22Rv1 (cell line): ENCODE measurements around the gene SLC39A8.

Experiments
- H3K27ac ChIP-seq: fragments of 450-650 bp; 2 replicates; pipeline ENCODE4 v1.5.1; 2017
- ZFX ChIP-seq: fragments of 450-650 bp; IDR thresholded peaks from 2 replicates; pipeline ENCODE4 v1.6.1; 2017; ENCODE audit warnings: antibody characterized with exemption, borderline replicate concordance
- TF ChIP-seq, protein P1 (sequence below): fragments of 450-650 bp; IDR thresholded peaks from 2 replicates; pipeline ENCODE4 v1.5.1; 2017; ENCODE audit warnings: mild to moderate bottlenecking

SLC39A8 gene

DNA sequence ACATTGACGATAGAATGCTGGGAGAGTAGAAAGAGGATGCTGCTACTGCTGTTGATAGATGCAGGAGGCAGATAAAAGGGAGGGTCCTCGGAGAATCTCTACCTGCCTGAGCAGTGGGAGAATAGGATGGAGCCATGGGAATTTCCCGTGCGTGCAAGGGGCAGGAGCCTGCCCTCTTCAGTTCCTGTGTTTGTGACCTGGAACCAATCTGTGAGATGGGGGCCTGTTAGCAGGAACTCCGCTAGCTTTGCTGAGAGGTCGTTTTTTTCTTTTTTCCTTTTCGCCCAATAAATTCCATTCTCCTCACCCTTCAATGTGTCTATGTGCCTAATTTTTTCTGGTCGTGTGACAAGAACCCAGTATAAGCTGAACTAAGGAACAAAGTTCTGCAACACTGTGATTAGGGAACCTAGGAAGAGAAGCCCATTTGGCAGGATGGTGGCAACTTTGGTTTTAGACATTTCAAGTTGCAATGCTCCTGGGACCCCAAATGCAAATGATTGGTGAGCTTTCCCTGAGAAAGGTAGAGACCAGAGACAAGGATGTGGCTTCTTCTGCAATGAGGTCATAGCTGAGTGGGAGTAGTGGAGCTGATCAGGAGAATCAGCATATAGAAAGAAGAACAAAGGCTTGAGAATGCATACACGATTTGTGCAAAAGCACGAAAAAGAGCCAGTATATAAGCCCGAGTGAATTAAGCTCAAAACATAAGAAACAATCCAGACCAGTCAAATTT lies 23.9 kb downstream of the SLC39A8 start:
- no peak for TF ChIP-seq ZFX
- TF ChIP-seq, protein P1, sequence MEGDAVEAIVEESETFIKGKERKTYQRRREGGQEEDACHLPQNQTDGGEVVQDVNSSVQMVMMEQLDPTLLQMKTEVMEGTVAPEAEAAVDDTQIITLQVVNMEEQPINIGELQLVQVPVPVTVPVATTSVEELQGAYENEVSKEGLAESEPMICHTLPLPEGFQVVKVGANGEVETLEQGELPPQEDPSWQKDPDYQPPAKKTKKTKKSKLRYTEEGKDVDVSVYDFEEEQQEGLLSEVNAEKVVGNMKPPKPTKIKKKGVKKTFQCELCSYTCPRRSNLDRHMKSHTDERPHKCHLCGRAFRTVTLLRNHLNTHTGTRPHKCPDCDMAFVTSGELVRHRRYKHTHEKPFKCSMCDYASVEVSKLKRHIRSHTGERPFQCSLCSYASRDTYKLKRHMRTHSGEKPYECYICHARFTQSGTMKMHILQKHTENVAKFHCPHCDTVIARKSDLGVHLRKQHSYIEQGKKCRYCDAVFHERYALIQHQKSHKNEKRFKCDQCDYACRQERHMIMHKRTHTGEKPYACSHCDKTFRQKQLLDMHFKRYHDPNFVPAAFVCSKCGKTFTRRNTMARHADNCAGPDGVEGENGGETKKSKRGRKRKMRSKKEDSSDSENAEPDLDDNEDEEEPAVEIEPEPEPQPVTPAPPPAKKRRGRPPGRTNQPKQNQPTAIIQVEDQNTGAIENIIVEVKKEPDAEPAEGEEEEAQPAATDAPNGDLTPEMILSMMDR: no peak
- H3K27ac ChIP-seq: no peak overlapping the region

DNA sequence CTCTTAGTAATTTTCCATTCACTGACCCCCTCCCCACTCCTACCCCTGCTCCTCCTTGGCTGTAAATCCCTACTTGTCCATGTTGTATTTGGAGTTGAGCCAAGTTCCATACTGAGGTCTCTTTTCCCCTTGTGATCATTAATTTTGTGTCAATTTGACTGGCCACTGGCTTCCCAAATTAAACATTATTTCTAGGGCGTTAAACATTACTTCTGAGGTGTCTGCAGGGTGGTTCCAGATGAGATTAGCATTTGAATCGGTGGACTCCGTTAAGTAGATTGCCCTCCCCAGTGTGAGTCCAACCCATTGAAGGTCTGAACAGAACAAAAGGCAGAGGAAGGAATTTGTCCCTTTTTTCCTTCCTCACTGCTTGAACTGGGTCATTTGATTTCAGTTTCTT lies 25.7 kb downstream of the SLC39A8 start:
- H3K27ac ChIP-seq: no peak overlapping the region
- TF ChIP-seq, protein P1: no peak
- no peak for TF ChIP-seq ZFX

DNA sequence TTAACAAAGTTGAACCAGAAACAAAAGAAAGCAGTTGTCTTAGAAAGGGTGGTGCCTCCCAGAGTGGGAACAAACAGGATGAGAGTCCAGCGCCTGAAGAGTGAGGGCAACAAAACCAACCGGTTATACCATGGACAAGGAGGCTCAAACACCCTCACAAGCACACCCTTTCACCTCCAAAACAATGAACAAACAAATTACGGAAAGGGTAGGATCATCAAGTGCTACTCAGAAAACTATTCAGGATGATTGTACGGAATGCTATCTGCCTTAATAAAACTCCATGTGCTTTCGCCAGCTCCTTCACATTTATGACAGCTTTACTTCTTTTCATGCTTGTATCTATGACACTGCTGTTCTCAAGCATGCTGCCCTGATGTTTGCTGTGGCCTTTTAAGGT lies 26.8 kb downstream of the SLC39A8 start:
- TF ChIP-seq ZFX: no peak
- TF ChIP-seq, protein P1: no peak
- no peak overlapping the region for H3K27ac ChIP-seq

DNA sequence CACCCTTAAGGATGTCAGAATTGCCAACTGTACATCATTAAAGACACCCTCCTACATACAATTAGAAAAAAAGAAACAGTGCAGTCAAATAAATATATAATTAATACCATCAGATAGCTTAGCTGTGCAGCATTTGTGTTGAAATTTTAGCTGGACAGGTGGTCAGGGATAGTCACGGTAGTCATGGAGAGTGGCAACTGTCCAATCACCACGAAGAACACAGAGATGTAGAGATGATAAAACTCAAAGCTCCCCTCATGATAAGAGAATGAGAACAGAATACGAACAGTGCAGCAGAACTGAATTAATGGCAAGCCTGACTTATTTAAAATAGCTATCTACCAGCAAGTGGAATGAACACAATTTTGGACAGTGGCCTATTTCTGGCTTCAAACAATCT lies 27.2 kb downstream of the SLC39A8 start:
- H3K27ac ChIP-seq: no peak overlapping the region
- TF ChIP-seq ZFX: no peak
- TF ChIP-seq, protein P1: no peak

DNA sequence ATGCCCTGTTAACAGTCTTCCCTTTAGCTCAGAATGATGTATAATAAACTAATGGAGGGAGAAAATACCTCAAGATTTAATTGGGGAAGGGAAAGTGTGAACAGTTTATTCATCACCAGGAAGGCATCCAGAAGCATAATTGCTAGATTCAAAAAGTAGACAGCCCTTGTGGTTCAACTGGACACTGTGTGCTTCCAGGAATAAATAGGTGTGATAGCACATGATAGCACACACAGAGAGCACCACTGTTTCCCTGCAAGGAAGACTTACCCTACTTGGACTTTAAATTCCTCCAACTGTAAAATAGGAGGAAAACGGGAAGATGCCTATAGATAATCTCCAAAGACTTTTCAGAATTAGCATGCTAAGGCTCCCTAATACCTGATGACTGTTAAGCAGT lies 27.8 kb downstream of the SLC39A8 start:
- H3K27ac ChIP-seq: no peak overlapping the region
- TF ChIP-seq ZFX: no peak
- TF ChIP-seq, protein P1: no peak

DNA sequence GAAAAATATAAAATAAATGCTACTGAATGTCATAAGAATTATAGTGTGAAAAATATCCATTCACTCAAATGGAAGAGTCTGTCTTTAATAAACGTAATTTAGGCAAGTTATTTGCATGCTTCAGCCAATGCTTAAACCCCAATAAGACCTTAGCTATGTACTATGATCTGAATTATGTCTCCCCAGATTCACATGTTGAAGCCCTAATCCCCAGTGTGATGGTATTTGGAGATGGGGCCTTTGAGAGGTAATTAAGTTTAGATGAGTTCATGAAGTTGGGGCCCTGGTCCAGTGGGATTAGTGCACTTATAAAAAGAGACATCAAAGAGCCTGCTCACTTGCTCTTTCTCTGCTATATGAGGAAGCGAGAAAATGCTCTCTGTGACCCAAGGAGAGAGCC lies 28.7 kb downstream of the SLC39A8 start:
- TF ChIP-seq, protein P1: no peak
- no peak for TF ChIP-seq ZFX
- no peak overlapping the region for H3K27ac ChIP-seq

DNA sequence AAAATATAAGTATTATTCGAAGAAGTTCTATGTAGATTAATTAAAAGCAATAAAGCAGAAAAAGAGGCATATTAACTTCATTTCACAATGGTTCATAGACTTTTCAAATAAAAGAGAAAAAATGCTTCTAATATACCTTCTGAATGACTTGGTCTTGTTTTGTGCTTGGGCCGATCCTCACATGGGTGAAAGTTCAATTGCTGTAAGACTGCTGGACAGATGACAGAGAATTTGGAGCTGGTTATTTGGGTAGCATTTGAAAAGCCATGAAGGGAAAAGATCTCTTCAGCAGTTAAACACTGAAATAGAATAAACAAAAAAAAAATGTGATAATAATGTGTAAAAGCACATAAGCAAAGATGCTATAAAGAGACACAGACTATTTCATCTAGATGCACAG lies 29.8 kb downstream of the SLC39A8 start:
- TF ChIP-seq, protein P1: no peak
- TF ChIP-seq ZFX: no peak
- H3K27ac ChIP-seq: no peak overlapping the region
